Trophoblast cell (in vitro differentiated cells and primary cell): ENCODE data around the gene ANKRD28.

ENCODE experiments used
- DNase-seq, 2 donors: peaks; one replicate each; pipeline ENCODE4 v3.0.0-alpha.2; 2016
- H2AFZ ChIP-seq: 2 replicates; pipeline ENCODE4 v1.6.1; 2013; ENCODE audit warnings: low read length, moderate library complexity, mild to moderate bottlenecking; ENCODE audit not compliant: insufficient read depth, poor library complexity
- H2AK5ac ChIP-seq: 2 replicates; pipeline ENCODE4 v1.6.1; 2013; ENCODE audit warnings: mild to moderate bottlenecking, low read length
- H2BK120ac ChIP-seq: 2 replicates; pipeline ENCODE4 v1.6.1; 2013; ENCODE audit warnings: low read length, mild to moderate bottlenecking, moderate library complexity; ENCODE audit not compliant: insufficient read depth, poor library complexity
- H2BK12ac ChIP-seq: 2 replicates; pipeline ENCODE4 v1.6.1; 2013; ENCODE audit warnings: mild to moderate bottlenecking, low read length, moderate library complexity
- H2BK5ac ChIP-seq: 2 replicates; pipeline ENCODE4 v1.6.1; 2013; ENCODE audit warnings: low read length, low read depth, moderate library complexity, mild to moderate bottlenecking; ENCODE audit not compliant: poor library complexity
- H3K14ac ChIP-seq: 2 replicates; pipeline ENCODE4 v1.6.1; 2013; ENCODE audit warnings: mild to moderate bottlenecking, low read length
- H3K18ac ChIP-seq: 2 replicates; pipeline ENCODE4 v1.6.1; 2013; ENCODE audit warnings: mild to moderate bottlenecking, low read length
- H3K23ac ChIP-seq: 2 replicates; pipeline ENCODE4 v1.6.1; 2013; ENCODE audit warnings: low read length
- H3K27ac ChIP-seq: 2 replicates; pipeline ENCODE4 v1.5.1; 2013; ENCODE audit warnings: low read depth, mild to moderate bottlenecking, inconsistent platforms, low read length, moderate library complexity
- H3K27me3 ChIP-seq: 2 replicates; pipeline ENCODE4 v1.6.1; 2013; ENCODE audit warnings: inconsistent platforms, mild to moderate bottlenecking, low read length, moderate library complexity; ENCODE audit not compliant: insufficient read depth
- H3K36me3 ChIP-seq, 2 experiments: 1 replicate in 1 of 2; 2 replicates in 1 of 2; pipeline ENCODE4 v1.6.1; 2013; ENCODE audit warnings: low read length in 2 of 2, mild to moderate bottlenecking in 2 of 2, moderate library complexity in 1 of 2; ENCODE audit not compliant: insufficient read depth in 2 of 2, control insufficient read depth in 1 of 2
- H3K4ac ChIP-seq: 2 replicates; pipeline ENCODE4 v1.6.1; 2013; ENCODE audit warnings: low read depth, mild to moderate bottlenecking, low read length, moderate library complexity
- H3K4me1 ChIP-seq, 2 experiments: 1 replicate in 1 of 2; 2 replicates in 1 of 2; pipeline ENCODE4 v1.6.1; 2013; ENCODE audit warnings: low read length in 2 of 2, mild to moderate bottlenecking in 2 of 2, moderate library complexity in 1 of 2; ENCODE audit not compliant: insufficient read depth in 2 of 2, control insufficient read depth in 1 of 2
- H3K4me2 ChIP-seq: 2 replicates; pipeline ENCODE4 v1.6.1; 2013; ENCODE audit warnings: inconsistent platforms, mild to moderate bottlenecking, low read length, moderate library complexity
- H3K4me3 ChIP-seq: 2 replicates; pipeline ENCODE4 v1.5.1; 2013; ENCODE audit warnings: mild to moderate bottlenecking, low read depth, low read length, inconsistent platforms
- H3K79me1 ChIP-seq: one replicate; pipeline ENCODE4 v1.6.1; 2013; ENCODE audit warnings: low read length
- H3K79me2 ChIP-seq: 2 replicates; pipeline ENCODE4 v1.6.1; 2013; ENCODE audit warnings: low read length, mild to moderate bottlenecking; ENCODE audit not compliant: control insufficient read depth, insufficient read depth, poor library complexity
- H3K9ac ChIP-seq: 2 replicates; pipeline ENCODE4 v1.6.1; 2013; ENCODE audit warnings: mild to moderate bottlenecking, low read length
- H3K9me3 ChIP-seq: 2 replicates; pipeline ENCODE4 v1.6.1; 2013; ENCODE audit warnings: low read depth, mild to moderate bottlenecking, control low read depth, inconsistent platforms, low read length; ENCODE audit not compliant: insufficient read depth
- H4K12ac ChIP-seq: 2 replicates; pipeline ENCODE4 v1.6.1; 2013; ENCODE audit warnings: low read depth, mild to moderate bottlenecking, low read length, moderate library complexity
- H4K8ac ChIP-seq: 2 replicates; pipeline ENCODE4 v1.6.1; 2013; ENCODE audit warnings: low read depth, mild to moderate bottlenecking, low read length, moderate library complexity
- H4K91ac ChIP-seq: one replicate; pipeline ENCODE4 v1.6.1; 2013; ENCODE audit warnings: low read depth, mild to moderate bottlenecking, low read length, moderate library complexity
- WGBS: extraction: QIAGEN DNeasy Blood & Tissue Kit; methylation state at CpG from one replicate; pipeline ENCODE4 v1.1.7; 2013; ENCODE audit warnings: missing lambda C conversion rate; ENCODE audit not compliant: insufficient read length, insufficient coverage; ENCODE audit errors: extremely low coverage; 5-methylcytosine and 5-hydroxymethylcytosine counted together

ANKRD28 gene

GRCh38 chr3:15755181-15755580, 42.6 kb downstream of the ANKRD28 start:
- Histone ChIP-seq H3K79me2 (no peaks in the 10 kb centered on the region), H3K36me3 (no peaks in the 10 kb centered on the region), H3K14ac (no peak overlapping the region), H3K23ac (no peak overlapping the region), H2AFZ (no peak overlapping the region), H4K91ac (no peak overlapping the region), H3K4me1 (no peaks in the 10 kb centered on the region), H2BK120ac (no peak overlapping the region), H3K27me3 (no peaks in the 10 kb centered on the region), H3K4me3 (no peak overlapping the region), H3K4me2 (no peak overlapping the region), H2AK5ac (no peak overlapping the region), H2BK12ac (no peak overlapping the region), H3K4ac (no peak overlapping the region), H3K27ac (no peak overlapping the region), H3K18ac (no peak overlapping the region), H3K79me1 (no peaks in the 10 kb centered on the region), H3K9ac (no peak overlapping the region), H2BK5ac (no peak overlapping the region), H4K12ac (no peak overlapping the region), H3K9me3 (no peaks in the 10 kb centered on the region), H4K8ac (no peak overlapping the region)
- WGBS, result no CpG with 5 or more reads among the region's 1 CpG
- DNase-seq, result no peak

- Histone ChIP-seq H2BK12ac (no peak overlapping the region), H2BK5ac (no peak overlapping the region), H3K4me2 (no peak overlapping the region), H4K12ac (no peak overlapping the region), H3K4ac (no peak overlapping the region), H4K8ac (no peak overlapping the region), H3K79me2 (no peaks in the 10 kb centered on the region), H3K27me3 (no peaks in the 10 kb centered on the region), H2BK120ac (no peak overlapping the region), H3K23ac (no peak overlapping the region), H3K9ac (no peak overlapping the region), H3K36me3 (peaks cover 2 to 3% of the 10 kb centered on the region in 2 experiments), H3K14ac (no peak overlapping the region), H3K27ac (no peak overlapping the region), H3K79me1 (no peaks in the 10 kb centered on the region), H2AK5ac (no peak overlapping the region), H2AFZ (no peak overlapping the region), H3K9me3 (no peaks in the 10 kb centered on the region), H3K18ac (no peak overlapping the region), H3K4me1 (no peaks in the 10 kb centered on the region), H3K4me3 (no peak overlapping the region), H4K91ac (no peak overlapping the region)
- WGBS, result no CpG with 5 or more reads among the region's 2 CpGs
- DNase-seq, result no peak
These were observed 43.7 kb downstream of the ANKRD28 start for GRCh38 chr3:15754047-15754446.

GRCh38 chr3:15753056-15753710, 44.6 kb downstream of the ANKRD28 start:
- Histone ChIP-seq H2AFZ (no peak overlapping the region), H3K23ac (no peak overlapping the region), H3K9me3 (no peaks in the 10 kb centered on the region), H4K12ac (no peak overlapping the region), H2BK120ac (no peak overlapping the region), H2BK5ac (no peak overlapping the region), H3K4me3 (no peak overlapping the region), H3K9ac (no peak overlapping the region), H2AK5ac (no peak overlapping the region), H3K36me3 (peaks cover 2 to 3% of the 10 kb centered on the region in 2 experiments), H3K4me1 (no peaks in the 10 kb centered on the region), H3K4ac (no peak overlapping the region), H3K18ac (no peak overlapping the region), H3K79me2 (no peaks in the 10 kb centered on the region), H3K27ac (no peak overlapping the region), H3K14ac (no peak overlapping the region), H2BK12ac (no peak overlapping the region), H3K27me3 (no peaks in the 10 kb centered on the region), H4K91ac (no peak overlapping the region), H4K8ac (no peak overlapping the region), H3K79me1 (no peaks in the 10 kb centered on the region), H3K4me2 (no peak overlapping the region)
- no CpG with 5 or more reads among the region's 5 CpGs for WGBS
- DNase-seq, result no peak

- H3K18ac ChIP-seq, result no peak overlapping the region
- H2BK12ac ChIP-seq, result no peak overlapping the region
- H3K36me3 ChIP-seq, result peaks cover 2 to 3% of the 10 kb centered on the region in 2 experiments
- H2BK120ac ChIP-seq, result no peak overlapping the region
- H3K4me1 ChIP-seq, result no peaks in the 10 kb centered on the region
- no peak overlapping the region for H3K4me2 ChIP-seq
- H3K9me3 ChIP-seq, result no peaks in the 10 kb centered on the region
- H4K12ac ChIP-seq, result no peak overlapping the region
- H3K9ac ChIP-seq, result no peak overlapping the region
- no peak overlapping the region for H3K4ac ChIP-seq
- H3K79me2 ChIP-seq, result no peaks in the 10 kb centered on the region
- no peak overlapping the region for H3K23ac ChIP-seq
- H4K8ac ChIP-seq, result no peak overlapping the region
- no peak overlapping the region for H2AFZ ChIP-seq
- no peak overlapping the region for H3K27ac ChIP-seq
- no peak overlapping the region for H3K14ac ChIP-seq
- no CpG with 5 or more reads among the region's 2 CpGs for WGBS
- no peak overlapping the region for H3K4me3 ChIP-seq
- no peak overlapping the region for H2BK5ac ChIP-seq
- H3K79me1 ChIP-seq, result no peaks in the 10 kb centered on the region
- H4K91ac ChIP-seq, result no peak overlapping the region
- no peak for DNase-seq
- H3K27me3 ChIP-seq, result no peaks in the 10 kb centered on the region
- H2AK5ac ChIP-seq, result no peak overlapping the region
These were observed 46.9 kb downstream of the ANKRD28 start for GRCh38 chr3:15750879-15751278.
